ENCODE data around the gene AGPS.

Gene AGPS

DNA sequence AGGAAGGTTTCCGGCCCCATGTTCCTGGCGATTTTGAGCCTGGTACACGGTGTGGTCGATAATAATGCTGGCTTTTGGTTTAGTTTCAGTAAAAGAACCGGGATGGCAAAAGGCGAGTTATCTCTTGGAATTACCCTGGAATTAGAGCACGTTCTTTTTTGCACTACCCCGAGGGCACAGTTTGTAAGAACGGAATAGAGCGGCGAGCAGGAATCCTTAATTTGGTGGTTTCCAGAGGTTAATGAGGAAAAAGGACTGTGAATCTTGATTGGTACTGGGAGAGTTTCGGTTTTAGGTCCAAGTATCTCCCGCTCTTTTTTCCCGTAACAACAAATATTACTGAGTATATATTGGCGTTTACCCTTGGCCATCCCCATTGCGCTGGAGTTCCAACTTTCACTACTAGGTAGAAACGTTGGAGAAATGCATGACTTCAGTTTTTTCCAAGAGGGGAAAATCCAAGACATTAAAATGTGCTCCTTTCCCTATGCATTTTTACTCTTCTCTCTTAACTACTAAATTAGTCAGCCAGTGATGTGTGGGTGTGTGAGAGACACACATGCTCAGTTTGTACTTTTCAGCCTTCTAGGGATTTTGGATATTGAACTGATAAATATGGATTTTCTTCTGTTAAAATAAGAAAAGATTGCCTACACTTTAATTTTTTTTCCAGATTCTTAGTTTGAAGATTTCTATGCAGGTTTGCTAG is 160.8 kb downstream of the AGPS start:
- DNase-seq (ENCODE audit: low spot score): no peak
- no peaks in the 10 kb centered on the region for H3K36me3 Mint-ChIP-seq (ENCODE audit: low read depth)

GRCh38 chr2:177554365-177554764 is 161.8 kb downstream of the AGPS start:
- no peaks in the 10 kb centered on the region for H3K36me3 Mint-ChIP-seq (ENCODE audit: low read depth)
- no peaks in the 10 kb centered on the region for H3K9me3 Mint-ChIP-seq
- H3K27ac Mint-ChIP-seq: no peak overlapping the region
- DNase-seq (ENCODE audit: low spot score): no peak
- peaks cover 3% of the 10 kb centered on the region for H3K27me3 Mint-ChIP-seq (ENCODE audit: low read depth)
- peak overlapping the region; percentile 91 for H3K4me3 Mint-ChIP-seq
- peaks cover 6% of the 10 kb centered on the region for H3K4me1 Mint-ChIP-seq (ENCODE audit: low read depth)

More for the DNA sequence above, 160.8 kb downstream of the AGPS start:
- peak overlapping the region; percentile 91 for H3K4me3 Mint-ChIP-seq
- H3K27ac Mint-ChIP-seq: peak overlapping the region; percentile 99
- H3K27me3 Mint-ChIP-seq (ENCODE audit: low read depth): peaks cover 3% of the 10 kb centered on the region
- H3K9me3 Mint-ChIP-seq: no peaks in the 10 kb centered on the region
- H3K4me1 Mint-ChIP-seq (ENCODE audit: low read depth): peaks cover 6% of the 10 kb centered on the region

DNA sequence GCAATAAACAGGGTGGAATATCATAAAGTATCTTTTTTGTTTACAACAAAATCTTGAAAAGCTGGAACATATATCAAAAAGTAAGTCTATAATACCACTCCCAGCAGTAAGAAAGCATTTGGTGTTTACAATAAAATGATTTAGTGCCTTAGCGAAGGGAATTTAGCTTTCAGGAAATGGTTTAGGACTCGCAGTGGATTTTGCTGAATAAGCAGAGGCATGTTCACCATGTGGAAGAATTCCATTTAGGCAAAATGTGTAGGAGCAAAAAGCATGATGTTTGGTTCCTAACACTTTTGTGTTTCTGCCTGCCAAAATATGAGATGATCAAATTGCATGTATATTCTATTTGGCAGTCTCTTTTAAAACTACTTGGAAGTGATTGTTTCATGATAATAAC is 163.6 kb downstream of the AGPS start:
- DNase-seq (ENCODE audit: low spot score): no peak
- H3K4me3 Mint-ChIP-seq: no peak overlapping the region
- H3K27me3 Mint-ChIP-seq (ENCODE audit: low read depth): peaks cover 3% of the 10 kb centered on the region
- H3K9me3 Mint-ChIP-seq: no peaks in the 10 kb centered on the region
- H3K36me3 Mint-ChIP-seq (ENCODE audit: low read depth): no peaks in the 10 kb centered on the region
- H3K27ac Mint-ChIP-seq: no peak overlapping the region
- H3K4me1 Mint-ChIP-seq (ENCODE audit: low read depth): peaks cover 6% of the 10 kb centered on the region

DNA sequence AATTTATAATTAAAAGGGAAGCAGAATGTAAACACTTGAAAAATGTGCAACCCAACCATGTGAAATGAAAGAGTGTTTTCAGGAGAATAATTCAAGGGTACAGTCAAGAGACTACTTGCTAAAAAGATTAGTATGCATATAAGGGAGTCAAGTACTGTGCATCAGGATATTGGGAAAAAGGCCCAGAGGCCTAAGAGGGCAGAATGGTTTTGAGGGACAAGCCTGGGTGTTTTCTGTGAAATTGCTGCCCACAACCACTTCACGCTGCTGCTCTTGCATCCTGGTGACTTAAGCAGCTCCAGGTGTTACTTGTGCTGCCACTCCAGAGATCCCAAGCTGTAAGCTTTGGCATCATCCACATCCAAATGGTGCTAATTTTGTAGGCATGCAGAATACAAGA is 165.2 kb downstream of the AGPS start:
- H3K27me3 Mint-ChIP-seq (ENCODE audit: low read depth): peaks cover 3% of the 10 kb centered on the region
- H3K36me3 Mint-ChIP-seq (ENCODE audit: low read depth): no peaks in the 10 kb centered on the region
- no peaks in the 10 kb centered on the region for H3K9me3 Mint-ChIP-seq
- no peak overlapping the region for H3K4me3 Mint-ChIP-seq
- DNase-seq (ENCODE audit: low spot score): no peak
- no peak overlapping the region for H3K27ac Mint-ChIP-seq
- H3K4me1 Mint-ChIP-seq (ENCODE audit: low read depth): peaks cover 6% of the 10 kb centered on the region

- Mint-ChIP-seq H3K36me3 (ENCODE audit: low read depth) (no peaks in the 10 kb centered on the region), H3K4me1 (ENCODE audit: low read depth) (no peaks in the 10 kb centered on the region), H3K27ac (no peak overlapping the region), H3K27me3 (ENCODE audit: low read depth) (peaks cover 3% of the 10 kb centered on the region), H3K9me3 (no peaks in the 10 kb centered on the region), H3K4me3 (no peak overlapping the region)
- DNase-seq (ENCODE audit: low spot score): no peak
These were observed 167.1 kb downstream of the AGPS start for GRCh38 chr2:177559638-177560037.

GRCh38 chr2:177568390-177568789 is 175.8 kb downstream of the AGPS start:
- Mint-ChIP-seq H3K36me3 (ENCODE audit: low read depth) (no peaks in the 10 kb centered on the region), H3K4me3 (no peak overlapping the region), H3K27me3 (ENCODE audit: low read depth) (no peaks in the 10 kb centered on the region), H3K4me1 (ENCODE audit: low read depth) (peaks cover 5% of the 10 kb centered on the region), H3K27ac (peak overlapping the region; percentile 17), H3K9me3 (no peaks in the 10 kb centered on the region)
- no peak for DNase-seq (ENCODE audit: low spot score)

GRCh38 chr2:177568893-177569292 is 176.3 kb downstream of the AGPS start:
- Mint-ChIP-seq H3K36me3 (ENCODE audit: low read depth) (no peaks in the 10 kb centered on the region), H3K9me3 (no peaks in the 10 kb centered on the region), H3K27me3 (ENCODE audit: low read depth) (no peaks in the 10 kb centered on the region), H3K4me3 (no peak overlapping the region), H3K27ac (no peak overlapping the region), H3K4me1 (ENCODE audit: low read depth) (peaks cover 5% of the 10 kb centered on the region)
- no peak for DNase-seq (ENCODE audit: low spot score)

DNA sequence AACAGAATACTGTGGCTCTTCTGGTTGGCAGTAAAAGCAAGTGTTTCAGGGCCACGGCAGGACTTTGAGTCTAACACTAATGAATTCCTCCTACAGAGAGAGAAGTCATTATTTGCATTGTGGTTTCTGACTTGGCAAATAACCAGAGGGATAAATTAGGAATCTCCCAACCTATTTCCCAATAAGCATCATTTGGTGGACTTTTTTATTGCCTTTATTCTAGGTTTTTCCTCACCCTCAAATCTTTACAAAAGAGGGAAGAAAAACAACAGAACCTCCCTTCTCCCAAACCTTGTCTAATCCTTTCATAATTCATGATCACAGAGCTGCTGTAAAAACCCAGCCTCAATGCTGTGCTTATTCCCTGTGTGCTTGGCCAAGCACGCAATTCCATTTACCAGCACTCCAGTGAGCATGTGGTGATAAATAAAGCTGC is 179.7 kb downstream of the AGPS start:
- Mint-ChIP-seq H3K36me3 (ENCODE audit: low read depth) (no peaks in the 10 kb centered on the region), H3K9me3 (no peaks in the 10 kb centered on the region), H3K4me3 (no peak overlapping the region), H3K27ac (no peak overlapping the region), H3K27me3 (ENCODE audit: low read depth) (no peaks in the 10 kb centered on the region), H3K4me1 (ENCODE audit: low read depth) (peaks cover 5% of the 10 kb centered on the region)
- DNase-seq (ENCODE audit: low spot score): no peak

- Mint-ChIP-seq H3K4me3 (no peak overlapping the region), H3K27me3 (ENCODE audit: low read depth) (no peaks in the 10 kb centered on the region), H3K4me1 (ENCODE audit: low read depth) (peaks cover 4% of the 10 kb centered on the region), H3K9me3 (no peaks in the 10 kb centered on the region), H3K27ac (no peak overlapping the region), H3K36me3 (ENCODE audit: low read depth) (no peaks in the 10 kb centered on the region)
- DNase-seq (ENCODE audit: low spot score): no peak
These were observed 180.5 kb downstream of the AGPS start for GRCh38 chr2:177573120-177573519.

- H3K27ac Mint-ChIP-seq: no peak overlapping the region
- no peaks in the 10 kb centered on the region for H3K36me3 Mint-ChIP-seq (ENCODE audit: low read depth)
- no peak for DNase-seq (ENCODE audit: low spot score)
- H3K4me3 Mint-ChIP-seq: no peak overlapping the region
- H3K9me3 Mint-ChIP-seq: no peaks in the 10 kb centered on the region
- no peaks in the 10 kb centered on the region for H3K4me1 Mint-ChIP-seq (ENCODE audit: low read depth)
- H3K27me3 Mint-ChIP-seq (ENCODE audit: low read depth): no peaks in the 10 kb centered on the region
These were observed 181.8 kb downstream of the AGPS start for GRCh38 chr2:177574356-177574755.

DNA sequence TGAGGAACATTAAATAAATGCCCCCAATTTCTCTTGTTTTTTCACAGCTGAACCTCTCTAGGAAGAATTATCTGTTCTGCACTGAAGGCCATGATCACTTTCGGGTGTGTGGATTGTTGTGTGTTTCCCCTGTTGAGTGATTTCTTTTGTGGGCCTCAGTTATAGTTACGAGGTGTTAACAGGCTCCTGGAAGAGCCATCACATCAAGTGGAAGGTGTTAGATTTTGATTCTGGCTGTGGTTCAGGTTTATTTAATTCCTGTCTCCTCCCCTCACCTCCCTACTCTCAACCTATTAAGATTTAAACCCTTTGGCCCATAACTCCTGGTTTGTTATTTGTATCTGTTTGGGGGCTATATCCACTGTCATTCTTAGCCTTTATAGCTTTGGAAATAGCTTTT is 182.8 kb downstream of the AGPS start:
- Mint-ChIP-seq H3K36me3 (ENCODE audit: low read depth) (no peaks in the 10 kb centered on the region), H3K27ac (no peak overlapping the region), H3K9me3 (no peaks in the 10 kb centered on the region), H3K27me3 (ENCODE audit: low read depth) (no peaks in the 10 kb centered on the region), H3K4me3 (no peak overlapping the region), H3K4me1 (ENCODE audit: low read depth) (no peaks in the 10 kb centered on the region)
- DNase-seq (ENCODE audit: low spot score): no peak

DNA sequence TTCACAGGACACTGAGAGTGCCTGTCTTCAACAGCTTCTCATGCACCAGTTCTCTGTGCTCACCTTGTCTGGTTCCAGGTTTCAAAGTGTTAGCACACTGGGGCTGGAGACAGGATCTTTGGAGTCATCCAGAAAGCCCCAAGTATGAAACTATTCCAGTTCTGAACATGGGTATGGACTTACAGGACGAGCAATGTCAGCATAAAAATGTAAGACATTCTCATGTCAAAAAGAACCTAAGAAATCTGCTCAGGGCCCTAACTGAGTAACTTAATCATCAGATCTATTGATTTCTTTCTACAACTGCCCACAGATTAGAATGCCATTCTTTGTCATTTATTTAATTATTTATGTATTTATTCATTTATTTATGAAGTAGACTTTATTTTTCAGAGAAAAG is 184.5 kb downstream of the AGPS start:
- Mint-ChIP-seq H3K4me1 (ENCODE audit: low read depth) (no peaks in the 10 kb centered on the region), H3K4me3 (no peak overlapping the region), H3K36me3 (ENCODE audit: low read depth) (no peaks in the 10 kb centered on the region), H3K9me3 (no peaks in the 10 kb centered on the region), H3K27ac (no peak overlapping the region), H3K27me3 (ENCODE audit: low read depth) (no peaks in the 10 kb centered on the region)
- no peak for DNase-seq (ENCODE audit: low spot score)

DNA sequence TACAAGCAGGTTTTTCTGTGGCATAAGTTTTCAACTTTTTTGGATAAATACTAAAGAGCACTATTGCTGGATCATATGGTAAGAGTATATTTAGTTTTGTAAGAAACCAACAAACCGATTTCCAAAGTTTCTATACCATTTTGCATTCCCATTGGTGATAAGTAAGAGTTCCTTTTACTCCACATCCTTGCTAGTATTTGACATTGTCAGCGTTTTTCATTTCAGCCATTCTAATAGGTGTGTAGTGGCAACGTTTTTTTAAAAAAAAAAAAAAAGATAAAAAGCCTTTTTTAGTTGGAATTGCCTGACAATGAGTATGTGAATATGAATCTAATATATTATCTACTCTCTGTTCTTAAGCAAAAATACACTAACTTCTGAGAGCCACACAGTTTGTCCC is 185.9 kb downstream of the AGPS start:
- Mint-ChIP-seq H3K4me3 (no peak overlapping the region), H3K27ac (no peak overlapping the region), H3K9me3 (no peaks in the 10 kb centered on the region), H3K4me1 (ENCODE audit: low read depth) (no peaks in the 10 kb centered on the region), H3K27me3 (ENCODE audit: low read depth) (no peaks in the 10 kb centered on the region), H3K36me3 (ENCODE audit: low read depth) (no peaks in the 10 kb centered on the region)
- DNase-seq (ENCODE audit: low spot score): no peak

GRCh38 chr2:177579486-177580036 is 187.0 kb downstream of the AGPS start:
- DNase-seq (ENCODE audit: low spot score): no peak
- no peaks in the 10 kb centered on the region for H3K9me3 Mint-ChIP-seq
- H3K4me3 Mint-ChIP-seq: no peak overlapping the region
- H3K4me1 Mint-ChIP-seq (ENCODE audit: low read depth): no peaks in the 10 kb centered on the region
- H3K27ac Mint-ChIP-seq: no peak overlapping the region
- no peaks in the 10 kb centered on the region for H3K36me3 Mint-ChIP-seq (ENCODE audit: low read depth)
- H3K27me3 Mint-ChIP-seq (ENCODE audit: low read depth): no peaks in the 10 kb centered on the region

DNA sequence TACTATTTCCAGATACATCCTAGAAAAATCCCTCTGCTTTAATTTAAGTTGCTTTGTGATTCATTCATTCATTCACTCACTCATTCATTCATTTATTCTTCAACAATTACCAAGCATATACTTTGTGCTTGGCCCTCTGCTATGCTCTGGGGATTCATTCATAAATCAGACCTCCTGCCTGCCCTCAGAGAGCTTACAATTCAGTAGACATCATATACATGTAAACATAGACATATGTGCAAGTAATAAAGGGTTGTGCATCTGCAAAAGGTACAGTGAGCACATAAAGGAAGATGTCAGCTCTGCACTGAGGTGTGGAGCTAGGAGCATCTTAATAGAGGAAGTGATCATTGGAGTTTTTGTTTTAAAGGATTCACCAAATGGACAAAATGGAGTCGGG is 189.4 kb downstream of the AGPS start:
- Mint-ChIP-seq H3K36me3 (ENCODE audit: low read depth) (no peaks in the 10 kb centered on the region), H3K27me3 (ENCODE audit: low read depth) (no peaks in the 10 kb centered on the region), H3K9me3 (no peaks in the 10 kb centered on the region), H3K4me3 (no peak overlapping the region), H3K4me1 (ENCODE audit: low read depth) (no peaks in the 10 kb centered on the region), H3K27ac (no peak overlapping the region)
- no peak for DNase-seq (ENCODE audit: low spot score)

Data from T-helper 2 cell treated with Interferon-gamma antibody and Interleukin-4, amounts not matched to agents 5 μg/mL and 100 μg/mL, for 36 hours (primary cell).